GM12892 (cell line): Measurements from ENCODE around the gene ENHO.

Experiments used
- POLR2A ChIP-seq: IDR thresholded peaks from 2 replicates; pipeline ENCODE4 v1.6.1; 2011; ENCODE audit warnings: low read depth, low read length, control low read depth
- POLR2AphosphoS5 ChIP-seq: IDR thresholded peaks from 2 replicates; pipeline ENCODE4 v1.6.1; 2011; ENCODE audit warnings: low read depth, low read length, control low read depth
- TAF1 ChIP-seq: IDR thresholded peaks from 2 replicates; pipeline ENCODE4 v1.6.1; 2011; ENCODE audit warnings: low read depth, mild to moderate bottlenecking, control low read depth, low read length, borderline replicate concordance

DNA sequence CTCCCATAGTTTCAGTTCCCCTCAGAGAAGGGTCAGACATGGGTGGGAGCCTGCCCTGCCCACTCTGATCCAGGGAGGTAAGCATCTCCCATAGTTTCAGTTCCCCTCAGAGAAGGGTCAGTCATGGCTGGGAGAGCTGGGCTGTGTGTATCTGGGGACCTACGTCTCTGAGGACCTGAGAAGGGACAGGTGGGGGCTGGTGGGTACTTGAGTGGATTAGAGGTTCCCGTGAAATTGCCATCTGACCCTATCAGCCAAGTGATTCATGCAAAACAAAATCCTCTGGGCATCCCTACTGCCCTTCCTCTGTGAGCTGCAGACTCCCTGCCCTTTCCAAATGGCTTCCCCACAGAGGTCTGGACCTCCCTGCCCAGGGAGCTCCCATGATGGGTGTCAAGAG, 3.9 kb downstream of the ENHO start:
- TF ChIP-seq POLR2A (no peak), POLR2AphosphoS5 (no peak), TAF1 (no peak)
